CD4-positive, alpha-beta T cell treated with Interleukin-4 for 4 hours (primary cell): ENCODE data around the gene ESYT2.

ENCODE experiments used
- DNase-seq: peaks from one replicate; pipeline ENCODE4 v3.0.0-alpha.2; 2020

The ESYT2 gene

GRCh38 chr7:158765020-158765419, 64.3 kb downstream of the ESYT2 start:
- no peak for DNase-seq

GRCh38 chr7:158763454-158764033, 65.8 kb downstream of the ESYT2 start:
- no peak for DNase-seq

- DNase-seq, result no peak
These were observed 67.4 kb downstream of the ESYT2 start for GRCh38 chr7:158761945-158762344.

GRCh38 chr7:158760936-158761335, 68.4 kb downstream of the ESYT2 start:
- DNase-seq, result no peak

GRCh38 chr7:158760445-158760764, 68.9 kb downstream of the ESYT2 start:
- no peak for DNase-seq

- DNase-seq, result no peak
These were observed 69.4 kb downstream of the ESYT2 start for GRCh38 chr7:158759749-158760444.

GRCh38 chr7:158759245-158759614, 70.1 kb downstream of the ESYT2 start:
- DNase-seq, result no peak

- DNase-seq, result no peak
These were observed 70.6 kb downstream of the ESYT2 start for GRCh38 chr7:158758586-158759244.

- no peak for DNase-seq
These were observed 71.8 kb downstream of the ESYT2 start for GRCh38 chr7:158757404-158757989.

- no peak for DNase-seq
These were observed 74.4 kb downstream of the ESYT2 start for GRCh38 chr7:158754746-158755444.

GRCh38 chr7:158753900-158754299, 75.4 kb downstream of the ESYT2 start:
- DNase-seq, result no peak

- no peak for DNase-seq
These were observed 77.6 kb downstream of the ESYT2 start for GRCh38 chr7:158751751-158752150.

GRCh38 chr7:158751199-158751598, 78.1 kb downstream of the ESYT2 start:
- DNase-seq, result no peak

GRCh38 chr7:158750702-158751101, 78.6 kb downstream of the ESYT2 start:
- no peak for DNase-seq

- no peak for DNase-seq
These were observed 79.9 kb downstream of the ESYT2 start for GRCh38 chr7:158749396-158749795.

GRCh38 chr7:158748335-158748734, 81.0 kb downstream of the ESYT2 start:
- DNase-seq, result no peak

GRCh38 chr7:158747408-158747807, 81.9 kb downstream of the ESYT2 start:
- DNase-seq, result no peak

GRCh38 chr7:158746957-158747356, 82.4 kb downstream of the ESYT2 start:
- no peak for DNase-seq

- no peak for DNase-seq
These were observed 84.1 kb downstream of the ESYT2 start for GRCh38 chr7:158745057-158745715.

GRCh38 chr7:158744070-158744469, 85.2 kb downstream of the ESYT2 start:
- DNase-seq, result no peak

GRCh38 chr7:158743219-158743618, 86.1 kb downstream of the ESYT2 start:
- no peak for DNase-seq

GRCh38 chr7:158742065-158742821, 87.1 kb downstream of the ESYT2 start:
- no peak for DNase-seq
